Type B pancreatic cell (in vitro differentiated cells): Measurements from ENCODE around the gene VPS54. TPM values are rescaled to one million over a fixed set of nuclear protein-coding genes. Genes with fewer than 3 reads are reported as not detected.

ENCODE experiments used
- DNase-seq: peaks from one replicate; pipeline ENCODE4 v3.0.0; 2021; ENCODE audit warnings: mixed read lengths; ENCODE audit not compliant: unreplicated experiment; ENCODE audit errors: extremely low spot score
- H3K27ac Mint-ChIP-seq: 2 replicates; pipeline ENCODE4 v1.8.0; 2021; ENCODE audit warnings: mild to moderate bottlenecking, mixed read lengths
- H3K27me3 Mint-ChIP-seq: 2 replicates; pipeline ENCODE4 v1.8.0; 2021; ENCODE audit warnings: mixed read lengths
- H3K36me3 Mint-ChIP-seq: 2 replicates; pipeline ENCODE4 v1.8.0; 2021; ENCODE audit warnings: mixed read lengths
- H3K4me1 Mint-ChIP-seq: one replicate; pipeline ENCODE4 v1.8.0; 2021; ENCODE audit warnings: mixed read lengths; ENCODE audit not compliant: unreplicated experiment
- H3K4me3 Mint-ChIP-seq: 2 replicates; pipeline ENCODE4 v1.8.0; 2021; ENCODE audit warnings: mild to moderate bottlenecking, mixed read lengths
- H3K9me3 Mint-ChIP-seq: 2 replicates; pipeline ENCODE4 v1.8.0; 2021; ENCODE audit warnings: mixed read lengths
- total RNA-seq: library from RNA; stranded (reverse); gene quantifications from 2 replicates; pipeline ENCODE4 v1.2.1, GENCODE V29; 2021; ENCODE audit warnings: low replicate concordance
- TF ChIP-seq, protein P1 (sequence below): fragments of 200-600 bp; sonication (generic); conservative IDR thresholded peaks from 2 replicates; pipeline ENCODE4 v1.5.0; 2021; ENCODE audit warnings: antibody characterized with exemption, mild to moderate bottlenecking

VPS54 gene
- total RNA-seq, 1 donor from 2014 or later: 23.3 TPM

DNA sequence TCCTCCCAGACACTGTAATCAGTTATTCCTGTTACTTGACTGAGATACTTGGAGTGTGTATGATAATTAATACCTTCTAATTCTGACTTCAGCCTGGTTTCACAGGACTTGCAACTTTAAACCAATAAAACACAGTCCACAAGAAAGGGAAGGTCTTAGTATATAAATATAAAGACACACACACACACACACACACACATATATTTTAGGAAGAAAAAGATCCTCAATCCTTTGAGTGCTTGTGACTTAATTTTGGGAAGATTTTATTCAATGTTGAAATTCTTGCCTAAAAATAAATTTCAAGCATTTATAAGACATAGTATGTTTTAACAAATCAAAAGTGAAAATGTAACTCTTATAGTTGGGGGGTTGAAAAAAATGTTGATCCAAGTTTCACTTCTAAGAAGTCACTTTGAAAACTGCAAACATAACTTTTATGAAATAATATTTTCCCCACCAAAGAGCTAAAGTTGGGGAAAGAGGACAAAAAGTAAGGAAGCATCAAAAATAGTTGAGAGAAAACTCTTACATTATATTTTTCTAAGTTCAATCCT lies 824 bp upstream of the VPS54 start:
- TF ChIP-seq, protein P1, sequence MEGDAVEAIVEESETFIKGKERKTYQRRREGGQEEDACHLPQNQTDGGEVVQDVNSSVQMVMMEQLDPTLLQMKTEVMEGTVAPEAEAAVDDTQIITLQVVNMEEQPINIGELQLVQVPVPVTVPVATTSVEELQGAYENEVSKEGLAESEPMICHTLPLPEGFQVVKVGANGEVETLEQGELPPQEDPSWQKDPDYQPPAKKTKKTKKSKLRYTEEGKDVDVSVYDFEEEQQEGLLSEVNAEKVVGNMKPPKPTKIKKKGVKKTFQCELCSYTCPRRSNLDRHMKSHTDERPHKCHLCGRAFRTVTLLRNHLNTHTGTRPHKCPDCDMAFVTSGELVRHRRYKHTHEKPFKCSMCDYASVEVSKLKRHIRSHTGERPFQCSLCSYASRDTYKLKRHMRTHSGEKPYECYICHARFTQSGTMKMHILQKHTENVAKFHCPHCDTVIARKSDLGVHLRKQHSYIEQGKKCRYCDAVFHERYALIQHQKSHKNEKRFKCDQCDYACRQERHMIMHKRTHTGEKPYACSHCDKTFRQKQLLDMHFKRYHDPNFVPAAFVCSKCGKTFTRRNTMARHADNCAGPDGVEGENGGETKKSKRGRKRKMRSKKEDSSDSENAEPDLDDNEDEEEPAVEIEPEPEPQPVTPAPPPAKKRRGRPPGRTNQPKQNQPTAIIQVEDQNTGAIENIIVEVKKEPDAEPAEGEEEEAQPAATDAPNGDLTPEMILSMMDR: no peak
- H3K4me1 Mint-ChIP-seq: peaks cover 27% of the 10 kb centered on the region
- peak overlapping the region; percentile 96 for H3K27ac Mint-ChIP-seq
- no peaks in the 10 kb centered on the region for H3K9me3 Mint-ChIP-seq
- H3K4me3 Mint-ChIP-seq: peak overlapping the region; percentile 89
- peaks cover 4% of the 10 kb centered on the region for H3K36me3 Mint-ChIP-seq
- no peak for DNase-seq
- no peaks in the 10 kb centered on the region for H3K27me3 Mint-ChIP-seq

DNA sequence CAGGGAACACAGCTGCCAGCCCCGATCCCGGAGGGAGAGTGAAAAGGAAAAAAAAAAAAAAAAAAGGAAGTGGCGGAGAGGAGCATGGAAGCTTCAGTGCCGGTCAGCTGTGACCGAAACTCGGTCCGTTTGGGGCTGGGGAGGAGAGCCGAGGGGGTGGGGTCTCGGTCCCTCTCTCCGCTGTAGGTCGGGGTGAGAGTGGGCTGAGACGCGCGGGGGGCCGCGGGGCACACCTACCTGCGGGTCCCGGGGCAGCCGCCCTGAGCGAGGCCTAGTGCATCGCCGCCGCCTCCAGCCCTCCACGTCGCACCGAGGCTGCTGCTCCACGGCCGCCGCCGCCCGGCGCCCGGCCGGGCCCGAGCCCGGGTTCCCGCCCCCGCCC lies 536 bp downstream of the VPS54 start:
- DNase-seq: peak; percentile 74
- no peaks in the 10 kb centered on the region for H3K27me3 Mint-ChIP-seq
- peaks cover 27% of the 10 kb centered on the region for H3K4me1 Mint-ChIP-seq
- peak overlapping the region; percentile 97 for H3K27ac Mint-ChIP-seq
- H3K9me3 Mint-ChIP-seq: no peaks in the 10 kb centered on the region
- H3K36me3 Mint-ChIP-seq: peaks cover 4% of the 10 kb centered on the region
- H3K4me3 Mint-ChIP-seq: peak overlapping the region; percentile 99
- TF ChIP-seq, protein P1: no peak

DNA sequence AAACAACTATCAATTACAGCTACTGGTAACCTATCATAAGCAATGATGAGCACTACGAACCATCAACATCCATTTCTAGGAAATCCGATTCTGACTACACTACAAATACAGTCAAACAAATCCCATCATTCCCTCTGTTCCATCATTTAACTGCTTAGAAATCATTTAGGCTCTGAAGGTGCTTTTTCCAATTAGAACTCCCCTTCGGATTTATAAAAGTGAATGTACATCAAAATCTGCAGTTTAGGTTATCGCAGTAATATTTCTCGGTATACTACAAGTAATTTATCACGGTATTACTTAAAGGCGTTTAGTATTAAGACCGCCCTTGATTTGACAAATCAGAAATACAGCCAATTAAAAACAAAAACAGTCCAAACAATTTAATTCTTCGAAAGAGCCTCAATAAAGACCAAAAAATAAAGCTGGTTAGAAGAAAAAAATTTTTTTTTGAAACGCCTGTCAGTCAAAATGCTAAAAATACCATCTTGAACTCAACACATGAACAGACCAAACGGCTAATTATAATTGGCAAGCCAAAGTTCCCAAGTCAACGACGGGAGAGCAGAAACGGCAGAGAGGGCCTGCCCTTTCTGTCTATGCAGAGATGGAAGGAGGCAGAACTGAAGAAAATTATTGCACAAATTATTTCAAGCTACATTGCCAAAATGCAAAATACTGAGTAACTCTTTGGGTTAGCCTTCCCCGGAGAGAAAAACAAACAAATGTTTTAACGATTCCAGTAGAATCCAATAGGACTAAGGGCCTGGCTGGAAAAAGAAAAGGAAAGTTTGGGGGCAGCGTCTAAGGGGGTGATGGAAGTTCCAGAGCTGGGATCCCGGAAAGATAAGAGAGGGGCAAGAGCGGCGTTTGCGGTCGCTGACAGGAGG lies 1.2 kb downstream of the VPS54 start:
- Mint-ChIP-seq H3K36me3 (peaks cover 4% of the 10 kb centered on the region), H3K27me3 (no peaks in the 10 kb centered on the region), H3K27ac (peak overlapping the region; percentile 97), H3K4me3 (peak overlapping the region; percentile 99), H3K9me3 (no peaks in the 10 kb centered on the region), H3K4me1 (peaks cover 27% of the 10 kb centered on the region)
- no peak for DNase-seq
- TF ChIP-seq, protein P1: no peak

GRCh38 chr2:64015898-64016297 lies 3.3 kb downstream of the VPS54 start:
- Mint-ChIP-seq H3K4me3 (peak overlapping the region; percentile 65), H3K27ac (no peak overlapping the region), H3K36me3 (peaks cover 4% of the 10 kb centered on the region), H3K4me1 (peaks cover 25% of the 10 kb centered on the region), H3K27me3 (no peaks in the 10 kb centered on the region), H3K9me3 (no peaks in the 10 kb centered on the region)
- DNase-seq: no peak
- TF ChIP-seq, protein P1: no peak

- H3K27me3 Mint-ChIP-seq: no peaks in the 10 kb centered on the region
- peaks cover 4% of the 10 kb centered on the region for H3K36me3 Mint-ChIP-seq
- no peak for DNase-seq
- H3K27ac Mint-ChIP-seq: no peak overlapping the region
- no peak overlapping the region for H3K4me3 Mint-ChIP-seq
- H3K9me3 Mint-ChIP-seq: no peaks in the 10 kb centered on the region
- H3K4me1 Mint-ChIP-seq: peaks cover 22% of the 10 kb centered on the region
- TF ChIP-seq, protein P1: no peak
These were observed 3.8 kb downstream of the VPS54 start for GRCh38 chr2:64015391-64015790.
